Measurements from ENCODE around the gene IFNA5. TPM values are rescaled to one million over a fixed set of nuclear protein-coding genes. Genes with fewer than 3 reads are reported as not detected.
A peak's percentile ranks its signal among the peaks of the same experiment; 100 is the strongest.

The IFNA5 gene
- total and polyA plus RNA-seq, 5 donors from 2014 or later: not detected

GRCh38 chr9:21331676-21332402 is 26.7 kb upstream of the IFNA5 start:
- ATAC-seq (ENCODE audit: low read depth in 2 of 2) (no peak), DNase-seq (no peak)
- H3K9me3 ChIP-seq (ENCODE audit: control insufficient read depth in 2 of 2, low read length in 2 of 2): no peaks in the 10 kb centered on the region
- peaks cover 66% of the 10 kb centered on the region for H3K4me1 ChIP-seq (ENCODE audit: control insufficient read depth, insufficient read depth, low read length, poor library complexity, severe bottlenecking)
- peak overlapping the region; percentile 98 for H3K4me3 ChIP-seq (ENCODE audit: low read depth, low read length)
- peak overlapping the region in 2 of 3 donors; percentile 15 to 20 for H3K27ac Mint-ChIP-seq
- H3K27ac ChIP-seq (ENCODE audit: insufficient read depth, low read length, poor library complexity, severe bottlenecking): no peak overlapping the region
- H3K9me3 Mint-ChIP-seq: no peaks in the 10 kb centered on the region
- H3K4me3 Mint-ChIP-seq: peak overlapping the region; percentile 94 to 99 (median 96)
- H3K36me3 Mint-ChIP-seq: peaks cover 17% of the 10 kb centered on the region
- peaks cover 39 to 87% (median 70%) of the 10 kb centered on the region in 4 donors for H3K4me1 Mint-ChIP-seq
- H3K27me3 Mint-ChIP-seq: peaks cover 8% of the 10 kb centered on the region
- H3K27me3 ChIP-seq (ENCODE audit: control insufficient read depth, insufficient read depth, low read length): no peaks in the 10 kb centered on the region
- H3K36me3 ChIP-seq (ENCODE audit: control insufficient read depth, insufficient read depth, low read length): peaks cover 21% of the 10 kb centered on the region

GRCh38 chr9:21326526-21327139 is 21.5 kb upstream of the IFNA5 start:
- Histone ChIP-seq H3K27ac (ENCODE audit: insufficient read depth, low read length, poor library complexity, severe bottlenecking) (peak overlapping the region; percentile 36), H3K4me1 (ENCODE audit: control insufficient read depth, insufficient read depth, low read length, poor library complexity, severe bottlenecking) (peaks cover 40% of the 10 kb centered on the region), H3K4me3 (ENCODE audit: low read depth, low read length) (peak overlapping the region; percentile 1), H3K27me3 (ENCODE audit: control insufficient read depth, insufficient read depth, low read length) (no peaks in the 10 kb centered on the region), H3K9me3 (ENCODE audit: control insufficient read depth in 2 of 2, low read length in 2 of 2) (no peaks in the 10 kb centered on the region), H3K36me3 (ENCODE audit: control insufficient read depth, insufficient read depth, low read length) (peaks cover 31% of the 10 kb centered on the region)
- peak; percentile 86 for ATAC-seq (ENCODE audit: low read depth in 2 of 2)
- H3K27me3 Mint-ChIP-seq: no peaks in the 10 kb centered on the region
- peak in 2 of 3 donors; percentile 67 for DNase-seq
- H3K27ac Mint-ChIP-seq: no peak overlapping the region
- no peaks in the 10 kb centered on the region for H3K9me3 Mint-ChIP-seq
- peaks cover 19 to 61% (median 53%) of the 10 kb centered on the region in 4 donors for H3K4me1 Mint-ChIP-seq
- H3K4me3 Mint-ChIP-seq: peak overlapping the region in 2 of 4 donors; percentile 7 to 75
- peaks cover 10% of the 10 kb centered on the region for H3K36me3 Mint-ChIP-seq

- Histone ChIP-seq H3K4me3 (ENCODE audit: low read depth, low read length) (no peak overlapping the region), H3K27me3 (ENCODE audit: control insufficient read depth, insufficient read depth, low read length) (no peaks in the 10 kb centered on the region), H3K36me3 (ENCODE audit: control insufficient read depth, insufficient read depth, low read length) (peaks cover 26% of the 10 kb centered on the region), H3K9me3 (ENCODE audit: control insufficient read depth in 2 of 2, low read length in 2 of 2) (no peaks in the 10 kb centered on the region), H3K27ac (ENCODE audit: insufficient read depth, low read length, poor library complexity, severe bottlenecking) (no peak overlapping the region), H3K4me1 (ENCODE audit: control insufficient read depth, insufficient read depth, low read length, poor library complexity, severe bottlenecking) (peaks cover 15% of the 10 kb centered on the region)
- Mint-ChIP-seq H3K4me1 (peaks cover 17 to 37% (median 37%) of the 10 kb centered on the region in 4 donors), H3K9me3 (no peaks in the 10 kb centered on the region), H3K36me3 (peaks cover 10% of the 10 kb centered on the region), H3K27ac (no peak overlapping the region), H3K27me3 (no peaks in the 10 kb centered on the region), H3K4me3 (peak overlapping the region in 1 of 4 donors; percentile 8)
- DNase-seq (no peak), ATAC-seq (ENCODE audit: low read depth in 2 of 2) (no peak)
These were observed 18.9 kb upstream of the IFNA5 start for GRCh38 chr9:21324047-21324446.

- peaks cover 17 to 34% (median 31%) of the 10 kb centered on the region in 4 donors for H3K4me1 Mint-ChIP-seq
- Histone ChIP-seq H3K27me3 (ENCODE audit: control insufficient read depth, insufficient read depth, low read length) (no peaks in the 10 kb centered on the region), H3K27ac (ENCODE audit: insufficient read depth, low read length, poor library complexity, severe bottlenecking) (no peak overlapping the region), H3K4me1 (ENCODE audit: control insufficient read depth, insufficient read depth, low read length, poor library complexity, severe bottlenecking) (peaks cover 6% of the 10 kb centered on the region), H3K36me3 (ENCODE audit: control insufficient read depth, insufficient read depth, low read length) (peaks cover 23% of the 10 kb centered on the region), H3K9me3 (ENCODE audit: control insufficient read depth in 2 of 2, low read length in 2 of 2) (no peaks in the 10 kb centered on the region), H3K4me3 (ENCODE audit: low read depth, low read length) (no peak overlapping the region)
- ATAC-seq (ENCODE audit: low read depth in 2 of 2): no peak
- DNase-seq: no peak
- no peak overlapping the region for H3K4me3 Mint-ChIP-seq
- H3K27ac Mint-ChIP-seq: peak overlapping the region in 1 of 3 donors; percentile 15
- H3K36me3 Mint-ChIP-seq: peaks cover 10% of the 10 kb centered on the region
- H3K9me3 Mint-ChIP-seq: no peaks in the 10 kb centered on the region
- H3K27me3 Mint-ChIP-seq: no peaks in the 10 kb centered on the region
These were observed 17.9 kb upstream of the IFNA5 start for GRCh38 chr9:21322911-21323461.

GRCh38 chr9:21320465-21320864 is 15.4 kb upstream of the IFNA5 start:
- no peak for ATAC-seq (ENCODE audit: low read depth in 2 of 2)
- Mint-ChIP-seq H3K27me3 (no peaks in the 10 kb centered on the region), H3K4me1 (peaks cover 5 to 17% (median 15%) of the 10 kb centered on the region in 4 donors), H3K9me3 (no peaks in the 10 kb centered on the region), H3K4me3 (no peak overlapping the region), H3K36me3 (peaks cover 10% of the 10 kb centered on the region), H3K27ac (peak overlapping the region; percentile 6 to 39 (median 39))
- H3K9me3 ChIP-seq (ENCODE audit: control insufficient read depth in 2 of 2, low read length in 2 of 2): no peaks in the 10 kb centered on the region
- H3K36me3 ChIP-seq (ENCODE audit: control insufficient read depth, insufficient read depth, low read length): peaks cover 20% of the 10 kb centered on the region
- H3K4me1 ChIP-seq (ENCODE audit: control insufficient read depth, insufficient read depth, low read length, poor library complexity, severe bottlenecking): no peaks in the 10 kb centered on the region
- no peak for DNase-seq
- H3K27ac ChIP-seq (ENCODE audit: insufficient read depth, low read length, poor library complexity, severe bottlenecking): no peak overlapping the region
- H3K27me3 ChIP-seq (ENCODE audit: control insufficient read depth, insufficient read depth, low read length): peaks cover 2% of the 10 kb centered on the region
- no peak overlapping the region for H3K4me3 ChIP-seq (ENCODE audit: low read depth, low read length)

- Mint-ChIP-seq H3K4me1 (peaks cover 5 to 6% (median 6%) of the 10 kb centered on the region in 4 donors), H3K27ac (no peak overlapping the region), H3K4me3 (no peak overlapping the region), H3K27me3 (no peaks in the 10 kb centered on the region), H3K36me3 (peaks cover 7% of the 10 kb centered on the region), H3K9me3 (no peaks in the 10 kb centered on the region)
- H3K36me3 ChIP-seq (ENCODE audit: control insufficient read depth, insufficient read depth, low read length): peaks cover 11% of the 10 kb centered on the region
- peak in 1 of 2 donors; percentile 63 for ATAC-seq (ENCODE audit: low read depth in 2 of 2)
- DNase-seq: peak in 2 of 3 donors; percentile 34 to 52
- H3K4me3 ChIP-seq (ENCODE audit: low read depth, low read length): no peak overlapping the region
- peaks cover 2% of the 10 kb centered on the region for H3K27me3 ChIP-seq (ENCODE audit: control insufficient read depth, insufficient read depth, low read length)
- H3K4me1 ChIP-seq (ENCODE audit: control insufficient read depth, insufficient read depth, low read length, poor library complexity, severe bottlenecking): no peaks in the 10 kb centered on the region
- H3K27ac ChIP-seq (ENCODE audit: insufficient read depth, low read length, poor library complexity, severe bottlenecking): no peak overlapping the region
- no peaks in the 10 kb centered on the region for H3K9me3 ChIP-seq (ENCODE audit: control insufficient read depth in 2 of 2, low read length in 2 of 2)
These were observed 13.1 kb upstream of the IFNA5 start for GRCh38 chr9:21317956-21318923.

GRCh38 chr9:21316860-21317259 is 11.7 kb upstream of the IFNA5 start:
- Histone ChIP-seq H3K4me1 (ENCODE audit: control insufficient read depth, insufficient read depth, low read length, poor library complexity, severe bottlenecking) (no peaks in the 10 kb centered on the region), H3K9me3 (ENCODE audit: control insufficient read depth in 2 of 2, low read length in 2 of 2) (no peaks in the 10 kb centered on the region), H3K4me3 (ENCODE audit: low read depth, low read length) (no peak overlapping the region), H3K36me3 (ENCODE audit: control insufficient read depth, insufficient read depth, low read length) (peaks cover 4% of the 10 kb centered on the region), H3K27ac (ENCODE audit: insufficient read depth, low read length, poor library complexity, severe bottlenecking) (no peak overlapping the region), H3K27me3 (ENCODE audit: control insufficient read depth, insufficient read depth, low read length) (peaks cover 2% of the 10 kb centered on the region)
- Mint-ChIP-seq H3K4me1 (peaks cover 2 to 6% (median 5%) of the 10 kb centered on the region in 4 donors), H3K36me3 (no peaks in the 10 kb centered on the region), H3K4me3 (no peak overlapping the region), H3K9me3 (no peaks in the 10 kb centered on the region), H3K27me3 (no peaks in the 10 kb centered on the region), H3K27ac (peak overlapping the region in 1 of 3 donors; percentile 39)
- ATAC-seq (ENCODE audit: low read depth in 2 of 2) (no peak), DNase-seq (no peak)
